OCI-LY1 (cell line): ENCODE results near the gene CDHR3.

Source experiments
- CTCF ChIP-seq: fragments of 200-600 bp; sonication (generic), shearing (Covaris generic); IDR thresholded peaks from 2 replicates; pipeline ENCODE4 v1.5.1; 2017; ENCODE audit warnings: mild to moderate bottlenecking, antibody characterized with exemption, low read length, moderate library complexity, mixed read lengths
- EZH2 ChIP-seq: fragments of 200-600 bp; sonication (generic), shearing (Covaris generic); IDR thresholded peaks from 2 replicates; pipeline ENCODE4 v1.8.0; 2017; ENCODE audit warnings: borderline replicate concordance, mixed run types, mild to moderate bottlenecking, antibody characterized with exemption, low read length, moderate library complexity, mixed read lengths

GRCh38 chr7:106048706-106049020 is 85.6 kb downstream of the CDHR3 start:
- TF ChIP-seq CTCF (no peak), EZH2 (no peak)
